ENCODE results near the gene RAF1.
"Not testable (repeated sequence)": the region's sequence is repeated elsewhere in the genome, so short reads cannot be mapped to it uniquely, and the experiment has no call there.

RAF1 gene

DNA sequence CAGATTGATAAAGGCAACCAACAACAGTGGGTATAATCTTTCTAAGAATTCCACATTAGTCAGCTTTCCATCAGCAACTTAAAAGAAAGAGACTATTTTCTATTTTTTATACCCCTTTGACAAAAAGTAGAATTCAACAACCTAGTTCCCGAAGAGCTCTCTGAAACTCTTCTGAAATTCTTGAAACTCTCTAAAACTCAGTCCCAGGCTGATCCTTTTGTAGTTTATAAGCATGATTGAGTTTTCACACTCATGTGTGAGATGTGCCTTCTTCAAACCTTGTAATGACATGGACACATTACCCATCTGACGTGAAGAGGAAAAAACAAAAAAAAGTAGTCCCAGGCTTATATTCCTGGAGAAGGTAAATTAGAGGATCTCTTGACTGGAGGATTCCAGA lies 31.4 kb downstream of the RAF1 start:
- Histone ChIP-seq H3K36me3 (ENCODE audit: insufficient read depth, low read length) (no peaks in the 10 kb centered on the region), H3K9ac (ENCODE audit: low read depth, low read length) (no peak overlapping the region), H3K4me3 (ENCODE audit: low read length) (no peak overlapping the region), H3K27ac (ENCODE audit: low read depth, low read length) (0 out of 2 replicates have a peak overlapping the region, but pooled peaks have one; percentile 31), H3K9me3 (ENCODE audit: insufficient read depth, low read depth, low read length) (no peaks in the 10 kb centered on the region), H3K27me3 (ENCODE audit: insufficient read depth, low read length) (no peaks in the 10 kb centered on the region), H3K4me1 (ENCODE audit: insufficient read depth, low read length) (peaks cover 10% of the 10 kb centered on the region)
- WGBS = 97% methylated on average over 2 of the region's 2 CpGs

DNA sequence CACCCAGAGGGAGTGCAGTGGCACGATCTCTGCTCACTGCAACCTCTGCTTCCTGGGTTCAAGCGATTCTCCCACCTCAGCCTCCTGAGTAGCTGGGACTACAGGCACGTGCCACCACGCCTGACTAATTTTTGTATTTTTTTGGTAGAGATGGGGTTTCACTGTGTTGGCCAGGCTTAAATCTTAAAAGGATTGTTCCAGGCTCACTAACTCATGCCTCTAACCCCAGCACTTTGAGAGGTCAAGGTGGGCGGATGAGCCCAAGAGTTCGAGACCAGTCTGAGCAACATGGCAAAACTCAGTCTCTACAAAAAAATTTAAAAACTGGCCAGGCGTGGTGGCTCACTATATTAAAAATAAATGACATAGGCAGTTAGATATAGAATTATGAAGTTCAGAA lies 33.1 kb downstream of the RAF1 start:
- H3K36me3 ChIP-seq (ENCODE audit: insufficient read depth, low read length); H3K4me3 ChIP-seq (ENCODE audit: low read length); H3K27me3 ChIP-seq (ENCODE audit: insufficient read depth, low read length); H3K4me1 ChIP-seq (ENCODE audit: insufficient read depth, low read length); H3K9ac ChIP-seq (ENCODE audit: low read depth, low read length); H3K9me3 ChIP-seq (ENCODE audit: insufficient read depth, low read depth, low read length): not testable (repeated sequence)
- 95% methylated on average over 7 of the region's 7 CpGs for WGBS
- 0 out of 2 replicates have a peak overlapping the region, but pooled peaks have one; percentile 30 for H3K27ac ChIP-seq (ENCODE audit: low read depth, low read length)

DNA sequence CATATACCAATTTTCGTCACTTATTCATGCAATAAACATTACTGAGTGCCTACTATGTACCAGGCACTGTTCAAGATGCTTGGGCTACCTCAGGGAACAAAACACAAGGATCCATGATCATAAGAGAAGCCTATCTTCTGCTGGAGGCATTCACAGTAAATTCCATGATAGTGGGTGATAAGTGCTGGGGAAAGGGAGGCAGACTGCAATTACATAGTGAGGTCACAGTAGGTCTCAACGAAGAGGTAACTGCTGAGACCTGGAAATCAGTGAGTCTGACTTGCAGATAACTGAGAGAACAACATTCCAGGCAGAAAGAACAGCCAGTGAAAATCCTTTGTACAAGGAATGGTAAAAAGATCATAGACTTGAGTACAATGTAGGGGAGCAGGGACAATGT lies 33.6 kb downstream of the RAF1 start:
- WGBS = 75% methylated on average over 2 of the region's 2 CpGs
- H3K27ac ChIP-seq (ENCODE audit: low read depth, low read length) = peak overlapping the region; percentile 30; the same call in 1 of the 2 replicates

DNA sequence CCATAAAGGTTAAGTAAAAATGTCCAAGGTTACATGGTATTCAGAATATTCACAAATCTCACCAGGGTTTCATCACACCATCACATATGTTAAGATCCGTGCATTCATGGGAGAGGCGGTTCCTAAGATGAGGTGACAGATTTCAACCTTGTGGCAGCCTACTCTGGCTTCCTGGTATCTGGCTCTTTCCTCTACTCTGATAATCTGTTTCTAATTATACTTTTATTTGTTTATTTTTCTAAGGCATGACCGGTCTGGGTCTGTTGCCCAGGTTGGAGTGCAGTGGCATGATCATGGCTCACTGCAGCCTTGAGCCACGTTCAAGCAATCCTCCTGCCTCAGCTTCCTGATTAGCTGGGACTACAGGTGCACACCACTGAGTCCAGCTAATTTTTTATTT lies 34.4 kb downstream of the RAF1 start:
- Histone ChIP-seq H3K9me3 (ENCODE audit: insufficient read depth, low read depth, low read length) (no peaks in the 10 kb centered on the region), H3K36me3 (ENCODE audit: insufficient read depth, low read length) (no peaks in the 10 kb centered on the region), H3K4me3 (ENCODE audit: low read length) (no peak overlapping the region), H3K9ac (ENCODE audit: low read depth, low read length) (no peak overlapping the region), H3K4me1 (ENCODE audit: insufficient read depth, low read length) (peaks cover 10% of the 10 kb centered on the region), H3K27me3 (ENCODE audit: insufficient read depth, low read length) (no peaks in the 10 kb centered on the region), H3K27ac (ENCODE audit: low read depth, low read length) (no peak overlapping the region)
- WGBS = 95% methylated on average over 4 of the region's 4 CpGs

More for the DNA sequence above, 33.6 kb downstream of the RAF1 start:
- H3K4me1 ChIP-seq (ENCODE audit: insufficient read depth, low read length) = peaks cover 10% of the 10 kb centered on the region
- no peaks in the 10 kb centered on the region for H3K9me3 ChIP-seq (ENCODE audit: insufficient read depth, low read depth, low read length)
- H3K4me3 ChIP-seq (ENCODE audit: low read length) = no peak overlapping the region
- H3K9ac ChIP-seq (ENCODE audit: low read depth, low read length) = no peak overlapping the region
- H3K36me3 ChIP-seq (ENCODE audit: insufficient read depth, low read length) = no peaks in the 10 kb centered on the region
- H3K27me3 ChIP-seq (ENCODE audit: insufficient read depth, low read length) = no peaks in the 10 kb centered on the region

DNA sequence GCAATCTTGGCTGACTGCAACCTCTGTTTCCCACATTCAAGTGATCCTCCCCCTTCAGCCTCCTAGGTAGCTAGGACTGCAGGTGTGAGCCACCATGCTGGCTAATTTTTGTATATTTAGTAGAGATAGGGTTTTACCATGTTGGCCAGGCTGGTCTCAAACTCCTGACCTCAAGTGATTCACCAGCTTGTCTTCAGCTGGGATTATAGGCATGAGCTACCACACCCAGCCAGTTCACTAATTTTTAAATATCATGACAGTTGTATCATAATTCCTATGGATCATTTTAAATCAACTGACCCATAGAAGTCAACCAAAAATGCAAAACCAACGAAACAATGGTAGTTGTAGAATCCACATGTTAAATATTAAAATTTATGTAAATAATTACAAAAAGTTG lies 35.1 kb downstream of the RAF1 start:
- H3K4me1 ChIP-seq (ENCODE audit: insufficient read depth, low read length) = peaks cover 10% of the 10 kb centered on the region
- no CpG with 5 or more reads among the region's 1 CpG for WGBS

DNA sequence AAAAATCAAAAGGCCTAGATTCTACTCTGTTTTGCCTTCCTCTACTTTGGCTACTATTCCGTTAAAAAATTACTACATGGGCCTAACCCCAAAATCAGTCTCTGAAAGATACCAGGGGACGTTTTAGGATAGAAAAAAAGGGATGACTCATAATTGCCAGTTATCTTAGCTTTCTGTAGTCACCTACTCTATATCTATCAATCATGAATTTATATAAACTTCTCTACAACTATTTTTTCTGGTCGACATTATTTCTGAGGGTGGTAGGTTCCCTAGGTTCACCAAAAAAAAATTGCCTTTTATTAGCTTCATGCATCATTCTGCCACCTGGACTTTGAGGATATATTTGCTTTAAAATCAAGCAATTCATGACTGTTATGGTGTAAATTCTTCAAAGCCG lies 36.5 kb downstream of the RAF1 start:
- no peak overlapping the region for H3K9ac ChIP-seq (ENCODE audit: low read depth, low read length)
- no peak overlapping the region for H3K4me3 ChIP-seq (ENCODE audit: low read length)
- no peaks in the 10 kb centered on the region for H3K36me3 ChIP-seq (ENCODE audit: insufficient read depth, low read length)
- no peaks in the 10 kb centered on the region for H3K9me3 ChIP-seq (ENCODE audit: insufficient read depth, low read depth, low read length)
- H3K4me1 ChIP-seq (ENCODE audit: insufficient read depth, low read length) = peaks cover 3% of the 10 kb centered on the region
- no peak overlapping the region for H3K27ac ChIP-seq (ENCODE audit: low read depth, low read length)
- 100% methylated on average over 2 of the region's 4 CpGs for WGBS
- no peaks in the 10 kb centered on the region for H3K27me3 ChIP-seq (ENCODE audit: insufficient read depth, low read length)

More for the DNA sequence above, 35.1 kb downstream of the RAF1 start:
- H3K27me3 ChIP-seq (ENCODE audit: insufficient read depth, low read length) = no peaks in the 10 kb centered on the region
- no peak overlapping the region for H3K9ac ChIP-seq (ENCODE audit: low read depth, low read length)
- H3K36me3 ChIP-seq (ENCODE audit: insufficient read depth, low read length) = no peaks in the 10 kb centered on the region
- no peaks in the 10 kb centered on the region for H3K9me3 ChIP-seq (ENCODE audit: insufficient read depth, low read depth, low read length)
- H3K4me3 ChIP-seq (ENCODE audit: low read length) = no peak overlapping the region
- H3K27ac ChIP-seq (ENCODE audit: low read depth, low read length) = no peak overlapping the region

DNA sequence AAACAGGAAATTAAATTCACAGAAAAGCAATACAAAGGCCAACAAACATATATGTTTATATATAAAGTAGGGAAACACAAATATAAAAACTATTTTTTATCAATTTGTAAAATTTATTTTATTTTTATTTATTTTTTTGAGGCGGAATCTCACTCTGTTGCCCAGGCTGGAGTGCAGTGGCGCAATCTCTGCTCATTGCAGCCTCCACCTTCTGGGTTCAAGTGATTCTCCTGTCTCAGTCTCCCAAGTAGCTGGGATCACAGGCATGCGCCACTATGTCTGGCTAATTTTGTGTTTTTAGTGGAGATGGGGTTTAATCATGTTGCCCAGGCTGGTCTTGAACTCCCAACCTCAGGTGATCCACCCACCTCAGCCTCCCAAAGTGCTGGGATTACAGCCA lies 39.0 kb downstream of the RAF1 start:
- 91% methylated on average over 3 of the region's 3 CpGs for WGBS
- H3K27me3 ChIP-seq (ENCODE audit: insufficient read depth, low read length); H3K9ac ChIP-seq (ENCODE audit: low read depth, low read length); H3K27ac ChIP-seq (ENCODE audit: low read depth, low read length); H3K36me3 ChIP-seq (ENCODE audit: insufficient read depth, low read length); H3K4me3 ChIP-seq (ENCODE audit: low read length); H3K9me3 ChIP-seq (ENCODE audit: insufficient read depth, low read depth, low read length); H3K4me1 ChIP-seq (ENCODE audit: insufficient read depth, low read length): not testable (repeated sequence)

DNA sequence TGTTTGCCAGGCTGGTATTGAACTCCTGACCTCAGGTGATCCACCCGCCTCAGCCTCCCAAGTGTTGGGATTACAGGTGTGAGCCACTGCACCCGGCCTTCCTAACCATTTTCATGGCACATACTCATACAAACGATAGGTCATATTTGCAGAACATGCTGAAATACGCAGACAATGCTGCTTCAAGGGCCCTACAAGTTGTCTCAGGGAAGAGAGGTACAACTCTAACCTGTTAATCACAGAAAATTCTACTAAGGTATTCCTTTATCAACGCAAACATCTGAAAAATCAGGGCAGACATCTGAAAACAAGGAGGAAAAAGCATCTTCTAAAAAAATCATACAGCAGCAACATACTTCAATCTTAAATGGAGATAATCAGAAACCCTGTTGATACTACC lies 39.9 kb downstream of the RAF1 start:
- Histone ChIP-seq H3K4me1 (ENCODE audit: insufficient read depth, low read length) (peaks cover 4% of the 10 kb centered on the region; the same call in 1 of the 2 replicates), H3K4me3 (ENCODE audit: low read length) (no peak overlapping the region), H3K36me3 (ENCODE audit: insufficient read depth, low read length) (no peaks in the 10 kb centered on the region), H3K27ac (ENCODE audit: low read depth, low read length) (no peak overlapping the region), H3K9me3 (ENCODE audit: insufficient read depth, low read depth, low read length) (no peaks in the 10 kb centered on the region), H3K27me3 (ENCODE audit: insufficient read depth, low read length) (no peaks in the 10 kb centered on the region), H3K9ac (ENCODE audit: low read depth, low read length) (no peak overlapping the region)
- 95% methylated on average over 5 of the region's 5 CpGs for WGBS

DNA sequence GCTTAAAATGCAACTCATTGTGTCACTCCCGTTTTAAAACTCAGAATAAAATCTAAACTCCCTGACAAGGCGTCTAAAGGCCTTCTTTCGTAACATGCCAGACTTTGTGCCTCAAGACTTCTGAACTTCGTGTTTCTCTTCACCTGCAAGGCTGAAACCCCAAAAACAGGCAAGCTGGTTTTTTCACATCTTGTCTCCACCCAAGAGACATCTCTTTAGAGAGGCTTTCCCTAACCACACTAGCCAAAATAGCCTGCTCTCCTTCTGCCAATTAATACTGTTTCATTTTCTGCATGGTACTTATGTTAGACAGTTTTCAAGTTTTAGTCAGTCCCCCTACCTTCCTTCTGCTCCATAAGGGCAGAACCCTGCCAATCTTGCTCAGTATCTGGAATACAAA lies 41.6 kb downstream of the RAF1 start:
- WGBS = 93% methylated on average over 4 of the region's 4 CpGs
- H3K9ac ChIP-seq (ENCODE audit: low read depth, low read length) = no peak overlapping the region
- no peak overlapping the region for H3K4me3 ChIP-seq (ENCODE audit: low read length)
- peaks cover 14% of the 10 kb centered on the region for H3K36me3 ChIP-seq (ENCODE audit: insufficient read depth, low read length)
- H3K27ac ChIP-seq (ENCODE audit: low read depth, low read length) = no peak overlapping the region
- no peaks in the 10 kb centered on the region for H3K27me3 ChIP-seq (ENCODE audit: insufficient read depth, low read length)
- H3K9me3 ChIP-seq (ENCODE audit: insufficient read depth, low read depth, low read length) = no peaks in the 10 kb centered on the region
- peaks cover 4% of the 10 kb centered on the region; the same call in 1 of the 2 replicates for H3K4me1 ChIP-seq (ENCODE audit: insufficient read depth, low read length)

DNA sequence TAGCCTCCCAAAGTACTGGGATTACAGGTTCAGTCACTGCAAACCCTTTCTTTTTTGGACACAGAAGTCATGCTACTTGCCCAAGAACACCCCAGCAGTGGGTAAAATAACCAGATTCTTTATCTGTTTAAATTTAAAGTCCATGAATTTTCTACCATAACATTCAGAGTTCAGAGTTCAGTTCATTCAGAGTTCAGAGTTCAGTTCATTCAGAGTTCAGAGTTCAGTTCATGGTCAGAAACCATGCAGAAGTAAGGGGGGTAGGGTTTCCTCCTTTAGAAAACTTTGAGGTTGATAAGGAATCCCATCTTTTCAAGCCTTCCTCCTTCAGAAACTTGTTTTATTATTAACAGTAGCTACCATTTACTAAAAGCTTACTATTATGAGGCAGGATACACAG lies 43.2 kb downstream of the RAF1 start:
- H3K9ac ChIP-seq (ENCODE audit: low read depth, low read length) = no peak overlapping the region
- H3K27ac ChIP-seq (ENCODE audit: low read depth, low read length) = no peak overlapping the region
- no peak overlapping the region for H3K4me3 ChIP-seq (ENCODE audit: low read length)
- no peaks in the 10 kb centered on the region for H3K27me3 ChIP-seq (ENCODE audit: insufficient read depth, low read length)
- peaks cover 4% of the 10 kb centered on the region; the same call in 1 of the 2 replicates for H3K4me1 ChIP-seq (ENCODE audit: insufficient read depth, low read length)
- H3K36me3 ChIP-seq (ENCODE audit: insufficient read depth, low read length) = peaks cover 29% of the 10 kb centered on the region
- no peaks in the 10 kb centered on the region for H3K9me3 ChIP-seq (ENCODE audit: insufficient read depth, low read depth, low read length)

DNA sequence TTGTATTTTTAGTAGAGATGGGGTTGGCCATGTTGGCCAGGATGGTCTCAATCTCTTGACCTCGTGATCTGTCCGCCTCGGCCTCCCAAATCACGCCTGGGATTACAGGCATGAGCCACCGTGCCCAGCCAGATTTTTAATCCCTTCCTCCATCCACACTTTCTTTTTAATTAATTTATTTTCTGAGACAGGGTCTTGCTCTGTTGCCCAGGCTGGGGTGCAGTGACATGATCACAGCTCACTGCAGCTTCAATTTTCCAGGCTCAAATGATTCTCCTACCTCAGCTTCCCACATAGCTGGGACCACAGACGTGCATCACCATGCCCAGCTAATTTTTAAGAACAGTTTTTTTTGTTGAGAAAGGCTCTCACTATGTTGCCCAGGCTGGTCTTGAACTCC lies 43.6 kb downstream of the RAF1 start:
- Histone ChIP-seq H3K27me3 (ENCODE audit: insufficient read depth, low read length) (no peaks in the 10 kb centered on the region), H3K4me3 (ENCODE audit: low read length) (no peak overlapping the region), H3K9ac (ENCODE audit: low read depth, low read length) (no peak overlapping the region), H3K36me3 (ENCODE audit: insufficient read depth, low read length) (peaks cover 32% of the 10 kb centered on the region), H3K27ac (ENCODE audit: low read depth, low read length) (no peak overlapping the region), H3K9me3 (ENCODE audit: insufficient read depth, low read depth, low read length) (no peaks in the 10 kb centered on the region), H3K4me1 (ENCODE audit: insufficient read depth, low read length) (peaks cover 4% of the 10 kb centered on the region; the same call in 1 of the 2 replicates)
- 91% methylated on average over 6 of the region's 6 CpGs for WGBS

DNA sequence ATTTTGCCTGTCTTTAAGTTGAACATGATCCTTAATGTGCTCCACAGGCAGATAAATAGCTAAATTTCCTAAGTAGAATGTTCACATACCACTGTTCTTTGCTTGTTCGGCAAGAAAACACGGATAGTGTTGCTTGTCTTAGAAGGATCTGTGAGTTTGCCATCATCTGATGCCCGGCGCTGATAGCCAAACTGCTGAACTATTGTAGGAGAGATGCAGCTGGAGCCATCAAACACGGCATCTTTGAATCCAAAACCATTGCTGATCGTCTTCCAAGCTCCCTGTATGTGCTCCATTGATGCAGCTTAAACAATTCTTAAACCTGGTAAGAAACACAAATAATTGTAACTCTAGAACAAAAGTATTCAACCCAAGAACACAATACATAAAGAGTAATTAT lies 45.5 kb downstream of the RAF1 start:
- Histone ChIP-seq H3K27me3 (ENCODE audit: insufficient read depth, low read length) (no peaks in the 10 kb centered on the region), H3K4me3 (ENCODE audit: low read length) (no peak overlapping the region), H3K27ac (ENCODE audit: low read depth, low read length) (no peak overlapping the region), H3K36me3 (ENCODE audit: insufficient read depth, low read length) (peaks cover 50% of the 10 kb centered on the region), H3K9ac (ENCODE audit: low read depth, low read length) (no peak overlapping the region), H3K9me3 (ENCODE audit: insufficient read depth, low read depth, low read length) (no peaks in the 10 kb centered on the region), H3K4me1 (ENCODE audit: insufficient read depth, low read length) (peaks cover 10% of the 10 kb centered on the region)
- WGBS = 94% methylated on average over 6 of the region's 6 CpGs
